IgD-negative memory B cell (primary cell): ENCODE measurements around the gene SLC5A2. TPM values are rescaled to one million over a fixed set of nuclear protein-coding genes. Genes with fewer than 3 reads are reported as not detected.
"Not testable (repeated sequence)": the region's sequence is repeated elsewhere in the genome, so short reads cannot be mapped to it uniquely, and the experiment has no call there.

Experiments used
- H3K27ac Mint-ChIP-seq, 3 donors: one replicate each; pipeline ENCODE4 v1.8.0; 2020 to 2022; ENCODE audit warnings: mild to moderate bottlenecking in 3 of 3, mixed read lengths in 3 of 3, moderate library complexity in 1 of 3
- H3K27me3 Mint-ChIP-seq: one replicate; pipeline ENCODE4 v1.8.0; 2021; ENCODE audit warnings: mixed read lengths
- H3K36me3 Mint-ChIP-seq: one replicate; pipeline ENCODE4 v1.8.0; 2020; ENCODE audit warnings: mild to moderate bottlenecking, mixed read lengths
- H3K4me1 Mint-ChIP-seq, 3 donors: one replicate each; pipeline ENCODE4 v1.8.0; 2020 to 2022; ENCODE audit warnings: mixed read lengths in 3 of 3, mild to moderate bottlenecking in 1 of 3
- H3K4me3 Mint-ChIP-seq, 4 donors: one replicate each; pipeline ENCODE4 v1.8.0; 2020 to 2022; ENCODE audit warnings: mild to moderate bottlenecking in 4 of 4, mixed read lengths in 4 of 4, moderate library complexity in 3 of 4
- H3K9me3 Mint-ChIP-seq, 3 donors: one replicate each; pipeline ENCODE4 v1.8.0; 2020 to 2021; ENCODE audit warnings: mixed read lengths in 3 of 3, mild to moderate bottlenecking in 1 of 3
- polyA plus RNA-seq: library from polyadenylated mRNA; unstranded; fragments of 300-500 nt; fragmentation: Illumina TruSeq; gene quantifications from one replicate; pipeline ENCODE4 v1.2.3, GENCODE V29; 2021

The SLC5A2 gene
- polyA plus RNA-seq, 1 donor from 2014 or later, result 0.94 TPM

DNA sequence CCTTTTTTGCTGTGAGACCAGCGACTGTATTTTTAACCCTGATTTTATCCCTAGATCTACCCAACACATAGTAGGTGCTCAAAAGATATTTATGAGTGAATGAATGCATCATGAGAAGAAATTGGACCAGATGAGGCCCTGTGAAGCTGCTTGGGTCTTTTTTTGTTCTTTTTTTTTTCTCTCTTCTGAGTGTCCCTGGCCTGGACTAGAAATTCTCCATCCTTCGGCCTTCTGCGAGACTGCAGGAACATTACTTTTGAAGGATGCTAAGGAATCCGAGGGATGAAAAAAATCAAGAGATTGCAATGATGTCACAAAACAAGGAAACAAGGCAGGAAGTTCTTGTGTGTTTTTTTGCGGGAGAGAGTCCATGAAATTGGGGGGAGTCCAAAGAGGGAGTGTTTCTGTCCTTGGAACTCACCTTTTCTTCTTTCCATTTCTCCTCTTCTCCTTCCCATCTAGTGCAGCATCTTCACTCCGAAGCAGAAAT is 25.8 kb downstream of the SLC5A2 start:
- H3K36me3 Mint-ChIP-seq, result no peaks in the 10 kb centered on the region
- H3K4me1 Mint-ChIP-seq, result peaks cover 34 to 38% (median 37%) of the 10 kb centered on the region in 3 donors
- no peaks in the 10 kb centered on the region for H3K27me3 Mint-ChIP-seq
- peak overlapping the region; percentile 90 to 97 (median 97) for H3K4me3 Mint-ChIP-seq
- H3K9me3 Mint-ChIP-seq, result no peaks in the 10 kb centered on the region
- H3K27ac Mint-ChIP-seq, result peak overlapping the region; percentile 96 to 98 (median 96)

DNA sequence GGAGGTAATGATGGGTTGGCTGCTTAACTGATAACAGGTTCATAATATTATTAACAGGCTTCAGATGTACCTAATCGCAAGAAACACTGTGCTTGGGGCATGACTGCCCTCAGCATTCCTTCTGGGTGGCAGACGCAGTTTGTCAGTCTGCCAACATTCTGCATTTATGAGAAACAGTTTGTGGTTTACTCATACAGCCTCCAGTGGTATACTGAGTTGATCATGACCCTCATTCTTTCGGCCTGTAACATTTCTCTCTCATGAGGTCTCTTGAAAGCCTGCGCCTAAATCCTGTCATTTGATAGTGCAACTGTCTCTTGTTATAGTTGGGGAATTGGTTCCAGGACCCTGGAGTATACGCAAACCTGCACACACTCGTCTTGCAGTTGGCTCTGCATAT is 30.2 kb downstream of the SLC5A2 start:
- Mint-ChIP-seq H3K4me1 (peaks cover 16 to 21% (median 20%) of the 10 kb centered on the region in 3 donors), H3K27ac (no peak overlapping the region), H3K9me3 (peaks cover 1 to 8% (median 2%) of the 10 kb centered on the region in 3 donors), H3K27me3 (peaks cover 3% of the 10 kb centered on the region), H3K36me3 (no peaks in the 10 kb centered on the region), H3K4me3 (no peak overlapping the region)

DNA sequence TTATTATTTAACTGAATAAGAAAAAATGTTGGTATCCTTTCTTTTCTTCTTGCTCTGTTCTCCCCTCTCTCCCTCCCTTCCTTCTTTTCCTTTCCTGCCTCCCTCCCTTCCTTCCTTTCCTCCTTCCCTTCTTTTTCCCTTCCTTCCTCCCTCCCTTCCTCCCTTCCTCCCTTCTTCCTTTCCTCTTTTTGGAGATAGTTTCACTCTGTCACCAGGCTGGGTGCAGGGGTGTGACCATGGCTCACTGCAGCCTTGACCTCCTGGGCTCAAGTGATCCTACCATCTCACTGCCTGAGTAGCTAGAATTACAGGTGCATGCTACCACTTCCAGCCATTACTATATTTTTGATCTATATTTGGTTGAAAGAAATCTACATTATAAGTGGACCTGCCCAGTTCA is 31.0 kb downstream of the SLC5A2 start:
- H3K9me3 Mint-ChIP-seq, result peaks cover 1 to 8% (median 2%) of the 10 kb centered on the region in 3 donors
- H3K4me3 Mint-ChIP-seq, result no peak overlapping the region
- H3K27me3 Mint-ChIP-seq, result peaks cover 3% of the 10 kb centered on the region
- H3K27ac Mint-ChIP-seq, result no peak overlapping the region
- no peaks in the 10 kb centered on the region for H3K36me3 Mint-ChIP-seq
- H3K4me1 Mint-ChIP-seq, result peaks cover 12 to 14% (median 14%) of the 10 kb centered on the region in 3 donors

DNA sequence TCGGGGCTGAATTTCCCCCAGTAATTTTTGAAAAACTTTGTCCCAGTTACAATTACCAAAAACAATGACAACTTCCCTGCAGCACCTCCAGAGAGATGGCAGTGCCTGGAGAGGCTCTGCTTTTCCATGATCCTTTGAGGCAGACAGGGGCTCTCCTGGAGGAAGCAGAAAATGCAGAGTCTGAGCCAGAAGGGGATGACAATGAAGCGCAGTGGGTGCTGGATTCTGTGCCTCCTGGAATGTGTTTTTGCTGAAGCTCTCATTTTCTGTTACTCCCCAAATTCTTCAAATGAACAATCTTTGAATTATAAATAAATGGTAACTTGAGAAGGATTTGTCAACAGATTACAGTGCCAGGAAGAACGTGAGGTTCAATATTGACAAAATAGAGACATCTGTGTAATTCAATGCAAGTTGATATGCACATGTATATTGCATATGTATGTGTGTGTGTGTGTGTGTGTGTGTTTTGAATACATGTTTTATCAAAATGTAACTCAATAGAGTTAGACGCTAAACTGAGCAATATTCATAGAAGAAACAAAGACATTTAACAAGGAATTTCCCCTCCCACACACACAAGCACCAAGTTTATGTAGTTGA is 35.0 kb downstream of the SLC5A2 start:
- peaks cover 3% of the 10 kb centered on the region for H3K36me3 Mint-ChIP-seq
- peaks cover 3% of the 10 kb centered on the region for H3K27me3 Mint-ChIP-seq
- peaks cover 0 to 1% (median under 1%) of the 10 kb centered on the region in 3 donors for H3K4me1 Mint-ChIP-seq
- H3K4me3 Mint-ChIP-seq, result no peak overlapping the region
- H3K9me3 Mint-ChIP-seq, result peaks cover 1 to 8% (median 2%) of the 10 kb centered on the region in 3 donors
- H3K27ac Mint-ChIP-seq, result no peak overlapping the region

DNA sequence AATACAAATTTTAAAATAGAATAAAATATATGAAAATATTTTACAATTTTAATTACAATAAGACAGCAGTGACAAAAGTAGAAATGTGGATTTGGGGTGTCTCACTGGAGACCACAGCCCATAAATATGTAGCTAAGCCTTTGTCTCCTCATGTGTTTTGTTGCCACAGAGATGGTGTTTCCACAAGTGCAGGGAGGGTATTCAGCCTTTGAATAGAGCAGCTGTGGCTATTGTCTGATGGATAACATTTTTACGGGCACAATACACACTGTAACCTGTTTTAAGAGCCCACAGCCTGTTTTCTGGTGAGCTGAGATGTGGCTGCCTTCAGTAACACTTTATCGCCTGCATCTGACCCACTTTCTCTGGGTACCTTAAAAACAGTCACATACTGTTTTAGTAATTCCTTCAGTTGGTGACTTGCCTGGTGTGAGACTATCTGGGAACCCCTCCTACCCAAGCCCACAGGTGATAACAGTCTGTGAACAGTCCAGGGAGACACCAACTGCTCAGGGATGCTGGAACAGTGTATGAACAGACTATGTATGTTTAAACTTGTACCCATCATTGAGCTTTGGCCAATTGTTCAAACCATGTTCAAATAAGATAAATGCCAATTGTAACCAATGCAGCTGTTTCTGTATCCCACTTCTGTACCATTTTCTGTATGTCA is 37.0 kb downstream of the SLC5A2 start:
- H3K4me3 Mint-ChIP-seq, result no peak overlapping the region
- peaks cover 3% of the 10 kb centered on the region for H3K36me3 Mint-ChIP-seq
- H3K27ac Mint-ChIP-seq, result no peak overlapping the region
- H3K4me1 Mint-ChIP-seq, result no peaks in the 10 kb centered on the region
- peaks cover 1 to 8% (median 2%) of the 10 kb centered on the region in 3 donors for H3K9me3 Mint-ChIP-seq
- H3K27me3 Mint-ChIP-seq, result peaks cover 3% of the 10 kb centered on the region

DNA sequence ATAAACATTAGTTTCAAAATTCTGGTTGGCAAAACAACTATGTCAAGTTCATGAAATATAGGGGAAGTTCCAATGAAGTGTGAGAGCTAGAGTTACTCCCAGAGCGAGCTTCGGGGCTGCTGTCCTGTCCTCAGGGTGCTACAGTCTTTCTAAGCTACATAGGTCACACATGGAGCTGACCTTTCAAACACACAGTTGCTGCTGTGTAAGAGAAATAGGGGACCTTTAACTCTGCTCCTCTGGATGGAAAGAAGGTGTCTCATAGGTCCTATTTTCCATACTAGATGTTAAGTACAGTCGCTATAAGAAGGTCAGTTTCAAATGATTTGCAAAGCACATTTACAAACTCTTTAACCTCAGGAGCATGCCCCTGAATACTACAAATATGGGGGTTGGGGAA is 38.4 kb downstream of the SLC5A2 start:
- Mint-ChIP-seq H3K36me3 (peaks cover 3% of the 10 kb centered on the region), H3K27ac (no peak overlapping the region), H3K4me1 (peaks cover 0 to 2% (median 0%) of the 10 kb centered on the region in 3 donors), H3K4me3 (no peak overlapping the region), H3K9me3 (peaks cover 0 to 8% (median 2%) of the 10 kb centered on the region in 3 donors), H3K27me3 (peaks cover 3% of the 10 kb centered on the region)

DNA sequence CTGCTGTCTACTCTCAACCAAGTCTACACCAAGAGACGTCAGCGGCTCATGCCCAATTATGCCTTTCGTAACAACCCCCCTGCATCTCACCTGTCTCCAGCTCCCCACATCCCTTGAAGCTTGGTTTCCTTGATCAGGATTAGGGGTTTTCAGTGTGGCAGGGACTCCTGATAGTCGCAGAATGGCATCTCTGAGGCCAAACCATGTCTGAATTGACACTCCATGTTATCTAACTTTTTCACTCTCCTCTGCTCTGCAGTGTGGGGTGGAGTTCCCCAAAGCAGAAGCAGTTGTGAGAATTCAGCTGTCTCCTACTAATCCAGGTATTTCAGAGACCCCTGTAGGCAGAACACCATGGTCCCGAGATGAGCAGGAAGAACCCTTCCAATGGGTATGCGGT is 39.1 kb downstream of the SLC5A2 start:
- no peak overlapping the region for H3K27ac Mint-ChIP-seq
- peaks cover 3% of the 10 kb centered on the region for H3K36me3 Mint-ChIP-seq
- H3K4me1 Mint-ChIP-seq, result peaks cover 0 to 2% (median 0%) of the 10 kb centered on the region in 3 donors
- peaks cover 0 to 4% (median 0%) of the 10 kb centered on the region in 3 donors for H3K9me3 Mint-ChIP-seq
- peaks cover 3% of the 10 kb centered on the region for H3K27me3 Mint-ChIP-seq
- no peak overlapping the region for H3K4me3 Mint-ChIP-seq

DNA sequence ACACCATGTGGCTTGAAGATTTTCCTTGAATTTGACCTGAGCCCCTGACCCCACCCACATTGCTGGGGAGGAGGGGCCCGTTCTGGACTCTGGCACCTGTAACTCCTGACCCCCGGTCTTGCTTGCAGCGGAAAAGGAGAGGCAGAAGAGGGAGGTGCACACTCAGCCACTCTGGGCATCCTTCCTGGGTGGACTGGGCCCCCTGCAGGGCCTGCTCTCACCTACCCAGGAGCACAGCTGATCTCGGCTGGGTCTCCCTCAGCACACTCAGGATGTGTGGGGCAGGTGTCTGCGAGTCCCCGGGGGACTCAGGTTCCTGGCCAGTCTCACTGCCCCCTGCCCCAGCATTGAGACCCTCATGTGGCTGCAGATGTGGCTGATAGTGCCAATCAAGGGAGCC is 40.8 kb downstream of the SLC5A2 start:
- H3K27ac Mint-ChIP-seq, H3K4me3 Mint-ChIP-seq, H3K36me3 Mint-ChIP-seq, H3K9me3 Mint-ChIP-seq, H3K27me3 Mint-ChIP-seq: not testable (repeated sequence)
- H3K4me1 Mint-ChIP-seq, result peaks cover 0 to 12% (median 11%) of the 10 kb centered on the region in 3 donors

DNA sequence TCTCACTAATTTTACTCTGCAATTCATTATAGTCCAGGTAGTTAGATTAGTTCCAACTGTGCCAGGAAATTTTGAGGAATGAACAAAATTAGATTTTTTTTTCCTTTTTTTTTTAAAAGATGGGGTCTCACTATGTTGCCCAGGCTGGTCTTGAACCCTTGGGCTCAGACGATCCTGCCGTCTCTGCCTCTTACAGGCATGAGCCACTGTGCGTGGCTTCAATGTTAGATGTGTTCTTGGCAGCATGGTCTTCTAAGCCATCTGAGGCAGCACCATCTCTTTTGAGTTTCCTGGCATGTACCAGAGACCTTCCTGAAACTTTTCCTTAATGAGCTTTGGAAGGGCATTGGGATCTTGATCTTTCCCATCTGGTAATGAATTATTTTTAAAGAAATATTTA is 42.2 kb downstream of the SLC5A2 start:
- no peak overlapping the region for H3K4me3 Mint-ChIP-seq
- no peak overlapping the region for H3K27ac Mint-ChIP-seq

DNA sequence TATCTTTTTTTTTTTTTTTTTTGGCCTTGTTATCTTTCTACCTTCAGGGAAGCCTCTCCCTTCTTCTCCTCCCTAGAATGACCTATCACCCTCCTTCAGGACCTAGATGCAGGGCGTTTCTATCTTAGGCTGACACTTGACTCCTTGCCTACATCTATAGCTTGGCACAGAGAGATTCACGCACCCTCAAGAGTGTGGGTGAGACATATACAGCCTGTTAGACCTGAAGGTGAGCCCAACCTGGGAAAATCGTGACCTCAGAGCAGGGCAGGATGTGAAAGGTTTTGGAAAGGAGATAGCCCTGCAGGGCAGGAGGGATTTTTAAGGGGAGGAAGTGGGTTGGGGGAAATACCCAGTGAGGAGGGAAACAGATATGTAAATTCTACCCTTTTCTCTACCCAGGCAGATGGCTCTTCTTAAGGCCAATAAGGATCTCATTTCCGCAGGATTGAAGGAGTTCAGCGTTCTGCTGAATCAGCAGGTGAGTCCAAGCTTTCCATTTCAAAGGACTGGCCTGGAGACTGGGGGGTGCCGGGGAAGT is 44.9 kb downstream of the SLC5A2 start, which contains the start of gene AHSP:
TSS of gene AHSP (plus strand) at position 167 of the 541 bp plus-strand sequence. CDS start at position 407, 240 bp downstream.
- Mint-ChIP-seq H3K36me3 (no peaks in the 10 kb centered on the region), H3K27me3 (peaks cover 21% of the 10 kb centered on the region), H3K9me3 (no peaks in the 10 kb centered on the region), H3K4me1 (peaks cover 6 to 19% (median 12%) of the 10 kb centered on the region in 3 donors), H3K4me3 (peak within 1 kb of the TSS in 2 of 4 donors; percentile 32 to 39), H3K27ac (no peak within 1 kb of the TSS)

More for the DNA sequence above, 42.2 kb downstream of the SLC5A2 start:
- H3K9me3 Mint-ChIP-seq, result no peaks in the 10 kb centered on the region
- H3K27me3 Mint-ChIP-seq, result peaks cover 18% of the 10 kb centered on the region
- H3K36me3 Mint-ChIP-seq, result peaks cover under 1% of the 10 kb centered on the region
- H3K4me1 Mint-ChIP-seq, result peaks cover 3 to 17% (median 12%) of the 10 kb centered on the region in 3 donors

DNA sequence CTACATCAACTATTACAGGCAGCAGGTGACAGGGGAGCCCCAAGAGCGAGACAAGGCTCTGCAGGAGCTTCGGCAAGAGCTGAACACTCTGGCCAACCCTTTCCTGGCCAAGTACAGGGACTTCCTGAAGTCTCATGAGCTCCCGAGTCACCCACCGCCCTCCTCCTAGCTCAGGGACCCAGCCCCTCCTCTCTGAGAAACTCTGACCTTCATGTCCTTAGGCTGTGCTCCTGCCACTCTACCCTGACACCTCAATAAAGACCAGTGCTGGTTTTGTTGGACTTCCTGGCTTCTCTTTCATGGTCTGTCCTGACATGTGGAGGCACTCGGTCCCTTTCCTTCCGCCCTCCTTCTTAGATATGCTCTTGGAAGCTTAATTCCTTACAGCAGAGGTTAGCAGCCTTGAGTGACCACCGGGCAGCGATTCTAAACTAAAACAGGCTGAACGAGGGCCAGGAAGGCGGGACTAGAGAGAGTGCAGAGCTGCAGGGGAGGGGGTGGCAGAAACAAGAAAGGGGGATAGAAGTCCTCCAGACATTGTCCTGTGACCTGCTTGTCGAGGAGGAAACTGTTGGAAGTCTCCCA is 45.7 kb downstream of the SLC5A2 start:
- Mint-ChIP-seq H3K27me3 (peaks cover 26% of the 10 kb centered on the region), H3K4me1 (peaks cover 6 to 19% (median 12%) of the 10 kb centered on the region in 3 donors), H3K27ac (no peak overlapping the region), H3K9me3 (no peaks in the 10 kb centered on the region), H3K4me3 (peak overlapping the region in 2 of 4 donors; percentile 32 to 39), H3K36me3 (no peaks in the 10 kb centered on the region)

DNA sequence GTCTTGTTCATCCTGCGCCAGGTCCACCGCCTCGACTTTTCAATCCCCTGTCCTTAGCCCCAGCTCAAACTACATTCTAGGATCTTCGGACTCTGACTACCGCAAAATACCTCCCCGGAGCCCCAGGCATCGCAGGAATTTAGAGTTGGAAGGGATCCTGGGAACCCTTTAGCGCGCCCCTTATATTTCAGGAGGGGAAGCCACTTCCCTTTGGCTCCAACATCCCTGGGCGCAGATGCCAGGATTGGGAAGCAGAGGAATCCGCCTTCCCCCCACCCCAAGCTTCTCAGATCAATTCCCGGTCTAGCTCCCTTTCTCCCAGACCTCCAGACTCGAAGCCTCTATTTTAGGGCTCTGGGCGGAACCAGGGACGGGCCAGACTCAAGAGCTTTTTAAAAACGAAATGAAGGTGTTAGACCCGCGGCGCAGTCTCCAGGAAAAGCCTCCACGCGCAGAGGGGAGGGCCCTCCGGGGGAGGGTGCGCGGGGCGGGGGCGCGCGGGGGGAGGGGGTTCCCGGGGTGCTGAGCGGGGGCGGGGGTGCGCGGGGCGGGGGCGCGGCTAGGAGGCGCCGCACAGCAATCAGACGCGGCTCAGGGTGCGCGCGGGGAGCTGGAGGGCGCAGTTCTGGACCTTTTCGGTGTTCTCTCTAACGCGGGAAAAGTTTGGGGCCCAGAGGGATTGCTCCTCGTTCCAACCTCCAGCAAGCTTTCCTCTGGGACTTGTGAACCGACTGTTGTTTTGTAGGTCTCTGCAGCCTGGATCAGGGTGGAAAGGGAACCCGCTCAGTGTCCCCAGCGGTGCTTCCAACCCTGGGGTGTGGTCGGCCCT is 46.4 kb downstream of the SLC5A2 start:
- Mint-ChIP-seq H3K27me3 (peaks cover 30% of the 10 kb centered on the region), H3K4me3 (peak overlapping the region in 3 of 4 donors; percentile 25 to 55 (median 52)), H3K4me1 (peaks cover 6 to 19% (median 12%) of the 10 kb centered on the region in 3 donors), H3K36me3 (peaks cover 4% of the 10 kb centered on the region), H3K9me3 (no peaks in the 10 kb centered on the region), H3K27ac (no peak overlapping the region)

DNA sequence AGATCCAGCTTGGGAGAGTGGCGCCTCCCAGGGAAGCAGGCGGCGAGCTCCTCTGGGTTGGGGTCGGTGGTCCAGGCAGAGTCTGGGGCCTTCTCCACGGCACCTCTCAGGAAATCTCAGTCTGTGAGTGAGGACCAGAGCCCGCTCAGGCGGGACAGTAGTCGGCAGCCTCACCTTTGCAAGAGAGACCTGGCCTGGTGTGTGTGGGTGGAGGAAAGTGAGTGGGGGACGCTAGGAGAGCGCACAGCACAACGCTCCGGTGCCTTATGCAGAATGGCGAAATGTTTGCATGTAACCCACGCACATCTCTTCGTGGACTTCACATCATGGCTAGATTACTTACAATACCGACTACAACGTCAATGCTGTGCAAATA is 47.0 kb downstream of the SLC5A2 start:
- H3K27ac Mint-ChIP-seq, result no peak overlapping the region
- H3K36me3 Mint-ChIP-seq, result peaks cover 4% of the 10 kb centered on the region
- H3K27me3 Mint-ChIP-seq, result peaks cover 34% of the 10 kb centered on the region
- peak overlapping the region in 2 of 4 donors; percentile 51 to 52 for H3K4me3 Mint-ChIP-seq
- H3K4me1 Mint-ChIP-seq, result peaks cover 6 to 19% (median 12%) of the 10 kb centered on the region in 3 donors
- no peaks in the 10 kb centered on the region for H3K9me3 Mint-ChIP-seq

DNA sequence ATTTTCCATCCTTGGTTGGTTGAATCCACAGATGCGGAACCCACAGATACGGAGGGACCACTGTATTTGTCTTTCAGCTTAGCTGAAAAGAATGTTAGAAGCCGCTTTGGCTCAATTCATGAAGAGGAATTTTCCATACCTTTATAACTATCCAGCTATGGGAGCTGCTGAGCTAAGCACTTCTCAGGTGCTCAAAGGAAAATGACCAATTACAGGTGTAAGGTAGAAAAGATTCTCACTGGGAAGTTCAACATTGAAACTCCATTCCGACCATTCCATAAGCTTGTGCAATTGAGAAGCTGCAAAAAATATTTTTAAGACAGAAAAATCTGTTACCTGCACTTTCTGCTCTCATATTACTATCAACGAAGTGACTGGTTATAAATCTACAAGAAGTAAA is 47.5 kb downstream of the SLC5A2 start:
- no peak overlapping the region for H3K4me3 Mint-ChIP-seq
- no peak overlapping the region for H3K27ac Mint-ChIP-seq

More for the DNA sequence above, 47.5 kb downstream of the SLC5A2 start:
- H3K27me3 Mint-ChIP-seq, result peaks cover 38% of the 10 kb centered on the region
- no peaks in the 10 kb centered on the region for H3K9me3 Mint-ChIP-seq
- H3K36me3 Mint-ChIP-seq, result peaks cover 4% of the 10 kb centered on the region
- H3K4me1 Mint-ChIP-seq, result peaks cover 6 to 19% (median 12%) of the 10 kb centered on the region in 3 donors
